D721Med (cell line): Measurements from ENCODE around the gene PIK3C2B.
"Not testable (repeated sequence)": the region's sequence is repeated elsewhere in the genome, so short reads cannot be mapped to it uniquely, and the experiment has no call there.

Source experiments
- DNase-seq: peaks from one replicate; pipeline ENCODE4 v3.0.0; 2011; ENCODE audit warnings: low spot score; ENCODE audit not compliant: insufficient read length
- FAIRE-seq: peaks from 2 replicates; lab custom pipeline; 2011; peaks lifted over from hg19 to GRCh38; lab: Jason Lieb, UNC
- CTCF ChIP-seq: IDR thresholded peaks from 2 replicates; pipeline ENCODE4 v1.5.1; 2012; ENCODE audit warnings: mild to moderate bottlenecking, control low read depth; ENCODE audit not compliant: insufficient read depth; ENCODE audit errors: missing control alignments

PIK3C2B gene

GRCh38 chr1:204498981-204499380 is 4.4 kb upstream of the PIK3C2B start:
- FAIRE-seq (no peak), DNase-seq (no peak)
- TF ChIP-seq CTCF, result no peak

- FAIRE-seq (no peak), DNase-seq (no peak)
- TF ChIP-seq CTCF, result no peak
These were observed 1.2 kb upstream of the PIK3C2B start for GRCh38 chr1:204495777-204496176.

- TF ChIP-seq CTCF, result no peak
- DNase-seq (no peak), FAIRE-seq (no peak)
These were observed 611 bp upstream of the PIK3C2B start for GRCh38 chr1:204495078-204495753.

- no peak for TF ChIP-seq CTCF
- no peak for DNase-seq
- no peak for FAIRE-seq
These were observed 673 bp downstream of the PIK3C2B start for GRCh38 chr1:204493984-204494280.

- no peak for TF ChIP-seq CTCF
- DNase-seq (no peak), FAIRE-seq (no peak)
These were observed 1.2 kb downstream of the PIK3C2B start for GRCh38 chr1:204493145-204493983.

GRCh38 chr1:204491655-204492054 is 3.0 kb downstream of the PIK3C2B start:
- DNase-seq (no peak), FAIRE-seq (no peak)
- no peak for TF ChIP-seq CTCF

GRCh38 chr1:204487256-204487615 is 7.4 kb downstream of the PIK3C2B start:
- FAIRE-seq, result peak; percentile 89

GRCh38 chr1:204486513-204487255 is 7.9 kb downstream of the PIK3C2B start:
- FAIRE-seq, DNase-seq: not testable (repeated sequence)

More at GRCh38 chr1:204487256-204487615, 7.4 kb downstream of the PIK3C2B start:
- DNase-seq, result no peak
- no peak for TF ChIP-seq CTCF
